Body of pancreas (tissue), 4 donors: ENCODE data around the gene GUCA1A. TPM values are rescaled to one million over a fixed set of nuclear protein-coding genes. Genes with fewer than 3 reads are reported as not detected.
"Not testable (repeated sequence)": the region's sequence is repeated elsewhere in the genome, so short reads cannot be mapped to it uniquely, and the experiment has no call there.

Source experiments
- ATAC-seq: fragments of 150-250 bp; one replicate; pipeline ENCODE4 v1.9.1; 2016
- DNase-seq, 4 donors: peaks; one replicate each; pipeline ENCODE4 v3.0.0-alpha.2; 2019
- H3K27ac ChIP-seq, 4 donors: fragments of 200-600 bp; sonication (generic); 1 replicate in 3 of 4; 2 replicates in 1 of 4; pipeline versions ENCODE4 v1.5.1 to v1.6.1; 2016 to 2019; ENCODE audit warnings: mild to moderate bottlenecking in 1 of 4, mixed read lengths in 1 of 4, moderate library complexity in 1 of 4
- H3K27me3 ChIP-seq, 2 donors: fragments of 200-600 bp; sonication (generic); one replicate each; pipeline ENCODE4 v1.6.0; 2016; ENCODE audit warnings: mild to moderate bottlenecking in 1 of 2
- H3K36me3 ChIP-seq, 2 donors: fragments of 200-600 bp; sonication (generic); replicated peaks in 1 of 2; 2 replicates each; pipeline ENCODE4 v1.5.1; 2016; ENCODE audit warnings: low read depth in 2 of 2; ENCODE audit not compliant: insufficient read depth in 1 of 2
- H3K4me1 ChIP-seq: fragments of 200-600 bp; sonication (generic); one replicate; pipeline ENCODE4 v1.6.0; 2016
- H3K4me3 ChIP-seq, 2 donors: fragments of 200-600 bp; sonication (generic); 1 replicate in 1 of 2; 2 replicates in 1 of 2; pipeline ENCODE4 v1.5.1; 2016 to 2019
- H3K9me3 ChIP-seq, 3 donors: fragments of 200-600 bp; sonication (generic); 1 replicate in 2 of 3; 2 replicates in 1 of 3; pipeline ENCODE4 v1.5.1; 2016
- CTCF ChIP-seq, 7 experiments: fragments of 450-650 bp in 4 of 7; fragments of 200-600 bp in 3 of 7; sonication (generic) in 3 of 7; IDR thresholded peaks; one replicate each; pipeline ENCODE4 v1.5.1; 2016 to 2019; ENCODE audit warnings: antibody characterized with exemption in 7 of 7
- POLR2A ChIP-seq, 3 donors: fragments of 450-650 bp; IDR thresholded peaks; one replicate each; pipeline ENCODE4 v1.6.1; 2016; ENCODE audit warnings: antibody characterized with exemption in 3 of 3, mild to moderate bottlenecking in 2 of 3
- WGBS, 2 donors: methylation state at CpG; one replicate each; pipeline ENCODE4 v1.1.5; 2017; 5-methylcytosine and 5-hydroxymethylcytosine counted together
- intact Hi-C: fragments of 100-400 bp; cut with DNase I; formaldehyde crosslinking; loops from one replicate; pipeline ENCODE4 v1.15.1; 2023
- total RNA-seq, 2 donors: library from RNA; depleted of rRNA; stranded (reverse); fragments of >200 nt; gene quantifications; one replicate each; pipeline ENCODE4 v1.1.0, GENCODE V29; 2016

GUCA1A gene
- total RNA-seq, 2 donors from 2014 or later = not detected

GRCh38 chr6:42168650-42169049 lies 4.5 kb upstream of the GUCA1A start:
- intact Hi-C loops = no loop called here
- Histone ChIP-seq H3K27me3 (no peaks in the 10 kb centered on the region), H3K9me3 (no peaks in the 10 kb centered on the region), H3K27ac (no peak overlapping the region), H3K36me3 (no peaks in the 10 kb centered on the region), H3K4me1 (no peaks in the 10 kb centered on the region), H3K4me3 (no peak overlapping the region)
- DNase-seq = no peak
- TF ChIP-seq CTCF (IDR thresholded peaks at IDR 0.05) (no peak), POLR2A (IDR thresholded peaks at IDR 0.05) (no peak)
- 72 to 76% methylated on average over 6 of the region's 6 CpGs for WGBS, 2 donors
- no peak for ATAC-seq

- H3K4me3 ChIP-seq, DNase-seq, H3K27me3 ChIP-seq, intact Hi-C loops, H3K9me3 ChIP-seq, H3K4me1 ChIP-seq, H3K36me3 ChIP-seq, H3K27ac ChIP-seq, ATAC-seq: not testable (repeated sequence)
- WGBS, 2 donors = 46 to 72% methylated on average over 2 of the region's 2 CpGs
These were observed 3.4 kb upstream of the GUCA1A start for GRCh38 chr6:42169780-42170179.

DNA sequence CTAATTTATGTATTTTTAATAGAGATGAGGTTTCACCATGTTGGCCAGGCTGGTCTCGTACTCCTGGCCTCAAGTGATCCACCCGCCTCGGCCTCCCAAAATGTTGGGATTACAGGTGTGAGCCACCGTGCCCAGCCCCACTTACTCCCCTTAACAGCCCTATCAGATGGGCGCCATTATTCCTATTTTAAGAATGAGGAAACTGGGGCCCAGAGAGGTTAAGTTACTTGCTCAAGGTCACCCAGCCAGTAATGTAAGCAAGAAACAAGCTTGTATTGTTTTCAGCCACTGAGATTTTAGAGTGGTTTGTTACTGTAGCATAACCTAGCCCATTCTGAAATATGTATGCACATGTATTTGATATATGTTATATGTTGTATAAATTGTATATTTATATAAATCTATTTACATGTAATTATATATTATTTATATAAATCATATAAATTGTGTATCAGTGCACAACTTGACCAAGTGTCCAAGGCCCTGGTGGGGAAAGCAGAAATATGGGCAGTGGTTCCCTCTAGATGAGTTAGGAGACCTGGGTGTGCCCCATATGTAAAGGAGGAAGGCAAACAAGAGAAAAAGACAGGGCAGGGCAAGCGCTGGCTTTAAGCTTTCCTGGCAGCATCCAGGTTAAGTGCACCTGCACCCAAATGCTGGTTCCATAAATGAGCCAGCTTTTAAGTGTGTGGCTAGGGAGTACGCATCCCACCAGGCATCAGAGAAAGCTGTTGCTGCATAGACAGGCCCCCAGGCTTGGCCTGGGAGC lies 1.2 kb upstream of the GUCA1A start:
- Histone ChIP-seq H3K36me3 (no peaks in the 10 kb centered on the region), H3K4me3 (no peak overlapping the region), H3K4me1 (no peaks in the 10 kb centered on the region), H3K27ac (no peak overlapping the region), H3K9me3 (no peaks in the 10 kb centered on the region), H3K27me3 (no peaks in the 10 kb centered on the region)
- intact Hi-C loops = no loop called here
- WGBS, 2 donors = 79 to 84% methylated on average over 7 of the region's 7 CpGs
- no peak for ATAC-seq
- no peak for TF ChIP-seq CTCF (IDR thresholded peaks at IDR 0.05)
- TF ChIP-seq POLR2A (IDR thresholded peaks at IDR 0.05) = no peak
- no peak for DNase-seq

GRCh38 chr6:42175860-42176259 lies 2.7 kb downstream of the GUCA1A start:
- no peaks in the 10 kb centered on the region for H3K4me1 ChIP-seq
- DNase-seq = no peak
- intact Hi-C loops = no loop called here
- TF ChIP-seq POLR2A (IDR thresholded peaks at IDR 0.05) = no peak
- TF ChIP-seq CTCF (IDR thresholded peaks at IDR 0.05) = no peak
- no peaks in the 10 kb centered on the region for H3K9me3 ChIP-seq
- WGBS, 2 donors = 82% methylated on average over 5 of the region's 5 CpGs
- H3K27ac ChIP-seq = no peak overlapping the region
- no peak overlapping the region for H3K4me3 ChIP-seq
- no peaks in the 10 kb centered on the region for H3K36me3 ChIP-seq
- H3K27me3 ChIP-seq = no peaks in the 10 kb centered on the region
- ATAC-seq = no peak

- Histone ChIP-seq H3K27ac (no peak overlapping the region), H3K36me3 (no peaks in the 10 kb centered on the region), H3K27me3 (no peaks in the 10 kb centered on the region), H3K9me3 (no peaks in the 10 kb centered on the region), H3K4me1 (no peaks in the 10 kb centered on the region), H3K4me3 (no peak overlapping the region)
- TF ChIP-seq POLR2A (IDR thresholded peaks at IDR 0.05) = no peak
- TF ChIP-seq CTCF (IDR thresholded peaks at IDR 0.05) = no peak
- DNase-seq (no peak), ATAC-seq (no peak)
- intact Hi-C loops = no loop called here
These were observed 3.8 kb downstream of the GUCA1A start for GRCh38 chr6:42176981-42177380.
